Esophagus muscularis mucosa (tissue), 4 donors: ENCODE results near the gene BEST1. TPM values are rescaled to one million over a fixed set of nuclear protein-coding genes. Genes with fewer than 3 reads are reported as not detected.

Source experiments
- DNase-seq: peaks from one replicate; pipeline ENCODE4 v3.0.0-alpha.2; 2017; ENCODE audit errors: extremely low spot score
- H3K27ac ChIP-seq, 4 donors: fragments of 200-600 bp; sonication (generic); replicated peaks in 1 of 4; 1 replicate in 3 of 4; 2 replicates in 1 of 4; pipeline ENCODE4 v1.5.1; 2016 to 2019; ENCODE audit warnings: mild to moderate bottlenecking in 1 of 4
- H3K27me3 ChIP-seq, 4 donors: fragments of 200-600 bp; sonication (generic); one replicate each; pipeline versions ENCODE4 v1.5.1 to v1.6.0; 2016 to 2019
- H3K36me3 ChIP-seq, 4 donors: fragments of 200-600 bp; sonication (generic); one replicate each; pipeline ENCODE4 v1.5.1; 2016 to 2019
- H3K4me1 ChIP-seq, 4 donors: fragments of 200-600 bp; sonication (generic); one replicate each; pipeline ENCODE4 v1.5.1; 2016 to 2019
- H3K4me3 ChIP-seq, 4 donors: fragments of 200-600 bp; sonication (generic); 1 replicate in 2 of 4; 2 replicates in 2 of 4; pipeline ENCODE4 v1.5.1; 2016 to 2019; ENCODE audit warnings: mild to moderate bottlenecking in 4 of 4, moderate library complexity in 1 of 4
- H3K9me3 ChIP-seq, 4 donors: fragments of 200-600 bp; sonication (generic); 1 replicate in 3 of 4; 2 replicates in 1 of 4; pipeline ENCODE4 v1.5.1; 2016 to 2019
- EP300 ChIP-seq: sonication (generic); formaldehyde crosslinking; IDR thresholded peaks from one replicate; pipeline ENCODE4 v1.6.1; 2017; ENCODE audit warnings: antibody characterized with exemption
- POLR2A ChIP-seq: fragments of 450-650 bp; IDR thresholded peaks from one replicate; pipeline ENCODE4 v1.6.1; 2017; ENCODE audit warnings: antibody characterized with exemption, moderate library complexity, mild to moderate bottlenecking, low read depth
- POLR2AphosphoS5 ChIP-seq, 2 donors: sonication (generic); formaldehyde crosslinking; IDR thresholded peaks; one replicate each; pipeline ENCODE4 v1.6.1; 2017; ENCODE audit warnings: antibody characterized with exemption in 2 of 2
- WGBS: methylation state at CpG from one replicate; pipeline ENCODE4 v1.1.5; 2018; 5-methylcytosine and 5-hydroxymethylcytosine counted together
- intact Hi-C: fragments of 100-400 bp; cut with DNase I; formaldehyde crosslinking; loops from one replicate; pipeline ENCODE4 v1.15.1; 2023
- total RNA-seq, 4 donors: library from RNA; depleted of rRNA; stranded (reverse); fragments of >200 nt; gene quantifications; one replicate each; pipeline versions ENCODE4 v1.1.0 to v1.2.1, GENCODE V29; 2016
- TF ChIP-seq, protein P1 (sequence below), 3 experiments: fragments of 200-600 bp in 2 of 3; fragments of 450-650 bp in 1 of 3; sonication (generic) in 2 of 3; IDR thresholded peaks; one replicate each; pipeline ENCODE4 v1.5.1; 2017 to 2019; ENCODE audit warnings: antibody characterized with exemption in 3 of 3, mild to moderate bottlenecking in 2 of 3, moderate library complexity in 1 of 3

The BEST1 gene
- total RNA-seq, 4 donors from 2014 or later = 2.2 to 5.0 (median 4.3) TPM

GRCh38 chr11:61905067-61905696 lies 45.0 kb upstream of the BEST1 start:
- Histone ChIP-seq H3K36me3 (peaks cover 19 to 76% (median 48%) of the 10 kb centered on the region in 4 donors), H3K27ac (no peak overlapping the region), H3K27me3 (no peaks in the 10 kb centered on the region), H3K9me3 (no peaks in the 10 kb centered on the region), H3K4me3 (no peak overlapping the region), H3K4me1 (peaks cover 0 to 25% (median 22%) of the 10 kb centered on the region in 4 donors)
- WGBS = 84% methylated on average over 13 of the region's 13 CpGs
- no peak for DNase-seq
- TF ChIP-seq EP300 (no peak), POLR2A (no peak), POLR2AphosphoS5 (IDR thresholded peaks at IDR 0.05) (no peak)
- TF ChIP-seq, protein P1, sequence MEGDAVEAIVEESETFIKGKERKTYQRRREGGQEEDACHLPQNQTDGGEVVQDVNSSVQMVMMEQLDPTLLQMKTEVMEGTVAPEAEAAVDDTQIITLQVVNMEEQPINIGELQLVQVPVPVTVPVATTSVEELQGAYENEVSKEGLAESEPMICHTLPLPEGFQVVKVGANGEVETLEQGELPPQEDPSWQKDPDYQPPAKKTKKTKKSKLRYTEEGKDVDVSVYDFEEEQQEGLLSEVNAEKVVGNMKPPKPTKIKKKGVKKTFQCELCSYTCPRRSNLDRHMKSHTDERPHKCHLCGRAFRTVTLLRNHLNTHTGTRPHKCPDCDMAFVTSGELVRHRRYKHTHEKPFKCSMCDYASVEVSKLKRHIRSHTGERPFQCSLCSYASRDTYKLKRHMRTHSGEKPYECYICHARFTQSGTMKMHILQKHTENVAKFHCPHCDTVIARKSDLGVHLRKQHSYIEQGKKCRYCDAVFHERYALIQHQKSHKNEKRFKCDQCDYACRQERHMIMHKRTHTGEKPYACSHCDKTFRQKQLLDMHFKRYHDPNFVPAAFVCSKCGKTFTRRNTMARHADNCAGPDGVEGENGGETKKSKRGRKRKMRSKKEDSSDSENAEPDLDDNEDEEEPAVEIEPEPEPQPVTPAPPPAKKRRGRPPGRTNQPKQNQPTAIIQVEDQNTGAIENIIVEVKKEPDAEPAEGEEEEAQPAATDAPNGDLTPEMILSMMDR (IDR thresholded peaks at IDR 0.05) = no peak
- intact Hi-C loops = no loop called here

GRCh38 chr11:61905801-61906521 lies 44.2 kb upstream of the BEST1 start:
- H3K4me3 ChIP-seq = no peak overlapping the region
- TF ChIP-seq POLR2AphosphoS5 (IDR thresholded peaks at IDR 0.05) (no peak), EP300 (no peak), POLR2A (no peak)
- TF ChIP-seq, protein P1 (IDR thresholded peaks at IDR 0.05) = no peak
- peaks cover 0 to 32% (median 30%) of the 10 kb centered on the region in 4 donors for H3K4me1 ChIP-seq
- no peaks in the 10 kb centered on the region for H3K9me3 ChIP-seq
- 86% methylated on average over 9 of the region's 14 CpGs for whole genome bisulfite sequencing
- intact Hi-C loops = no loop called here
- peaks cover 19 to 70% (median 45%) of the 10 kb centered on the region in 4 donors for H3K36me3 ChIP-seq
- no peak overlapping the region for H3K27ac ChIP-seq
- H3K27me3 ChIP-seq = no peaks in the 10 kb centered on the region
- no peak for DNase-seq

- H3K4me3 ChIP-seq = no peak overlapping the region
- no peak overlapping the region for H3K27ac ChIP-seq
- DNase-seq = no peak
- H3K4me1 ChIP-seq = peaks cover 3 to 38% (median 35%) of the 10 kb centered on the region in 4 donors
- no peaks in the 10 kb centered on the region for H3K27me3 ChIP-seq
- intact Hi-C loops = no loop called here
- H3K9me3 ChIP-seq = no peaks in the 10 kb centered on the region
- 90% methylated on average over 13 of the region's 14 CpGs for WGBS
- peaks cover 19 to 64% (median 43%) of the 10 kb centered on the region in 4 donors for H3K36me3 ChIP-seq
- TF ChIP-seq, protein P1 (IDR thresholded peaks at IDR 0.05) = no peak
- no peak for TF ChIP-seq EP300
- no peak for TF ChIP-seq POLR2A
- TF ChIP-seq POLR2AphosphoS5 (IDR thresholded peaks at IDR 0.05) = no peak
Measured at GRCh38 chr11:61906522-61906909, 43.6 kb upstream of the BEST1 start.

DNA sequence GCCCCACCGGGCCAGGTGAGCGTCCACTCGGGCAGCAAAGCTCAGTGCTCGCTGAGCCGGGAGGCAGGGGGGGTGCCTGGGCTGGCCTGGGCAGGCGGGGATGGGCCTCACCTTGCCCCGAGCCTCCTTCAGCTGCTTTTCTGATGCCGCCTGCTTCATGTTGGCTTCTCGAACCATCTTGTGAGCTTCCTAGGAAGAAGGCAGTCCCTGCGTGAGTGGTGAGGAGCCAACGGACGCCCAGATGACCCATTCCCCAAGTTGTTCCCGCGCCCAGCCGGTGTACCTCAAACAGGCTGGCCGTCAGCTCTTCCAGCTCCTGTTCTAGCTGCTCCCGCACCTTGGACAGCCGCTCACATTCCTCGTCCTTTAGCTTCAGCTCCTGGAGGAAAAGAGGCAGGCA lies 42.9 kb upstream of the BEST1 start:
- no peaks in the 10 kb centered on the region for H3K9me3 ChIP-seq
- WGBS = 95% methylated on average over 19 of the region's 19 CpGs
- TF ChIP-seq, protein P1 (IDR thresholded peaks at IDR 0.05) = no peak
- TF ChIP-seq POLR2AphosphoS5 (IDR thresholded peaks at IDR 0.05) (no peak), POLR2A (no peak), EP300 (no peak)
- no peak overlapping the region for H3K27ac ChIP-seq
- intact Hi-C loops = no loop called here
- H3K4me1 ChIP-seq = peaks cover 10 to 46% (median 43%) of the 10 kb centered on the region in 4 donors
- no peak overlapping the region for H3K4me3 ChIP-seq
- H3K36me3 ChIP-seq = peaks cover 19 to 57% (median 42%) of the 10 kb centered on the region in 4 donors
- no peaks in the 10 kb centered on the region for H3K27me3 ChIP-seq
- no peak for DNase-seq
